Measurements from ENCODE around the gene INHBE.

Gene INHBE

DNA sequence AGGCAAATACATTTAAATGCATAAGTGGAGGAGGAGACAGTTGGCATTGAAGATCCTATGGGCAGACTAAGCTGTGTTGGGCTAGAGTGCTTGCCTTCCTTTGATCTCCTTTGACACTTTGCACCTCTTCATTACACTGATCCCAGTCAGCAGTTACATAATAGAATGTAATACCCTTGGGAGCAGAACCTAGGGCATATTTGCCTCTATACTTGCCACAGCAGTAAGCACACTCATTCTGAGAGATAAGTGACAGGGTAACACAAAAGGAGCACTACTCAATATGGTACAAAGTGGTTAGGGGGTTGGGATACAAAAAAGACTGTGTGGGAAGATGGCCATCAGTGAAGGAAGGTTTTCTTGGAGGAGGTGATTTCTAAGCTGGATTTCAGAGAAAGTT is 41.7 kb downstream of the INHBE start:
- Histone ChIP-seq H3K4me3 (ENCODE audit: low read depth, low read length) (no peak overlapping the region), H3K27ac (ENCODE audit: extremely low read depth, low read depth, low read length) (no peak overlapping the region), H3K4me1 (ENCODE audit: control insufficient read depth, insufficient read depth, low read length) (no peaks in the 10 kb centered on the region), H3K36me3 (ENCODE audit: control insufficient read depth in 2 of 2, insufficient read depth in 1 of 2, low read length in 2 of 2) (peaks cover 57 to 68% of the 10 kb centered on the region in 2 experiments), H3K9me3 (ENCODE audit: control insufficient read depth, insufficient read depth, low read depth, low read length) (no peaks in the 10 kb centered on the region)
- ChIA-PET CTCF (interaction anchor here (0.6 to 0.7 kb wide), 4 partner anchors 9 to 148 kb away, joined by 3 to 4 read pairs (median 4); no protein-coding TSS in a partner anchor), POLR2A (interaction anchor here (0.6 to 2.3 kb wide), 4 partner anchors 9 to 42 kb away, joined by 3 to 8 read pairs (median 4); partner anchors contain the start of genes INHBE and MARS1)
- no peak for TF ChIP-seq SCRT1 (tag by site-specific recombination; IDR thresholded peaks at IDR 0.05; ENCODE audit: borderline replicate concordance)
- TF ChIP-seq ZNF776 (tag by site-specific recombination; IDR thresholded peaks at IDR 0.05; ENCODE audit: borderline replicate concordance) = no peak
- no peak for TF ChIP-seq KLF7 (tag by site-specific recombination; IDR thresholded peaks at IDR 0.05; ENCODE audit: borderline replicate concordance)
- no peak for TF ChIP-seq ZNF629 (tag by site-specific recombination; IDR thresholded peaks at IDR 0.05)
- no peak for TF ChIP-seq ZFP41 (tag by site-specific recombination; IDR thresholded peaks at IDR 0.05; ENCODE audit: borderline replicate concordance)
- no peak for TF ChIP-seq ZFHX2 (tag by site-specific recombination; conservative IDR thresholded peaks at IDR 0.05)
- TF ChIP-seq YY1 (tag by site-specific recombination; IDR thresholded peaks at IDR 0.05) = no peak
- no peak for TF ChIP-seq ZNF473 (tag by site-specific recombination; IDR thresholded peaks at IDR 0.05)
- no peak for TF ChIP-seq PBX3 (CRISPR knock-in tag; IDR thresholded peaks at IDR 0.05)
- TF ChIP-seq, protein P1, sequence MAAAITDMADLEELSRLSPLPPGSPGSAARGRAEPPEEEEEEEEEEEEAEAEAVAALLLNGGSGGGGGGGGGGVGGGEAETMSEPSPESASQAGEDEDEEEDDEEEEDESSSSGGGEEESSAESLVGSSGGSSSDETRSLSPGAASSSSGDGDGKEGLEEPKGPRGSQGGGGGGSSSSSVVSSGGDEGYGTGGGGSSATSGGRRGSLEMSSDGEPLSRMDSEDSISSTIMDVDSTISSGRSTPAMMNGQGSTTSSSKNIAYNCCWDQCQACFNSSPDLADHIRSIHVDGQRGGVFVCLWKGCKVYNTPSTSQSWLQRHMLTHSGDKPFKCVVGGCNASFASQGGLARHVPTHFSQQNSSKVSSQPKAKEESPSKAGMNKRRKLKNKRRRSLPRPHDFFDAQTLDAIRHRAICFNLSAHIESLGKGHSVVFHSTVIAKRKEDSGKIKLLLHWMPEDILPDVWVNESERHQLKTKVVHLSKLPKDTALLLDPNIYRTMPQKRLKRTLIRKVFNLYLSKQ (tag by site-specific recombination; IDR thresholded peaks at IDR 0.05; ENCODE audit: borderline replicate concordance) = no peak
- no peak for TF ChIP-seq ZNF830 (tag by site-specific recombination; IDR thresholded peaks at IDR 0.05; ENCODE audit: low read depth)
- TF ChIP-seq ZNF561 (tag by site-specific recombination; IDR thresholded peaks at IDR 0.05; ENCODE audit: borderline replicate concordance) = no peak

GRCh38 chr12:57497223-57498131 is 42.4 kb downstream of the INHBE start:
- Histone ChIP-seq H3K4me3 (ENCODE audit: low read depth, low read length) (no peak overlapping the region), H3K36me3 (ENCODE audit: control insufficient read depth in 2 of 2, insufficient read depth in 1 of 2, low read length in 2 of 2) (peaks cover 63 to 69% of the 10 kb centered on the region in 2 experiments), H3K27ac (ENCODE audit: extremely low read depth, low read depth, low read length) (0 out of 2 replicates have a peak overlapping the region, but pooled peaks have one; percentile 24), H3K4me1 (ENCODE audit: control insufficient read depth, insufficient read depth, low read length) (no peaks in the 10 kb centered on the region), H3K9me3 (ENCODE audit: control insufficient read depth, insufficient read depth, low read depth, low read length) (no peaks in the 10 kb centered on the region)
- ChIA-PET CTCF (interaction anchor here (0.6 to 0.7 kb wide), 4 partner anchors 10 to 148 kb away, joined by 3 to 4 read pairs (median 4); no protein-coding TSS in a partner anchor), POLR2A (interaction anchor here (0.6 to 2.3 kb wide), 5 partner anchors 9 to 42 kb away, joined by 3 to 8 read pairs (median 4); partner anchors contain the start of genes INHBE and MARS1)
- TF ChIP-seq PRDM1 (tag by site-specific recombination; IDR thresholded peaks at IDR 0.05) (0 out of 2 replicates have a peak, but pooled peaks have one; percentile 27), ZNF26 (tag by site-specific recombination; IDR thresholded peaks at IDR 0.05) (no peak), ZNF169 (tag by site-specific recombination; IDR thresholded peaks at IDR 0.05) (no peak), SALL2 (tag by site-specific recombination; IDR thresholded peaks at IDR 0.05; ENCODE audit: borderline replicate concordance) (no peak), ZNF596 (tag by site-specific recombination; IDR thresholded peaks at IDR 0.05) (no peak)

All from HEK293 (cell line).